Chondrocyte (in vitro differentiated cells): ENCODE measurements around the gene SVIL. TPM values are rescaled to one million over a fixed set of nuclear protein-coding genes. Genes with fewer than 3 reads are reported as not detected.
"Not testable (repeated sequence)": the region's sequence is repeated elsewhere in the genome, so short reads cannot be mapped to it uniquely, and the experiment has no call there.

Experiments used
- DNase-seq: peaks from one replicate; pipeline ENCODE4 v3.0.0; 2021; ENCODE audit warnings: mixed read lengths, low spot score
- H3K27ac Mint-ChIP-seq: one replicate; pipeline ENCODE4 v1.8.0; 2021; ENCODE audit warnings: mild to moderate bottlenecking, moderate library complexity, mixed read lengths; ENCODE audit not compliant: unreplicated experiment
- H3K27me3 Mint-ChIP-seq: 2 replicates; pipeline ENCODE4 v1.8.0; 2021; ENCODE audit warnings: low read depth, mixed read lengths
- H3K36me3 Mint-ChIP-seq: 2 replicates; pipeline ENCODE4 v1.8.0; 2021; ENCODE audit warnings: low read depth, mixed read lengths
- H3K4me1 Mint-ChIP-seq: 2 replicates; pipeline ENCODE4 v1.8.0; 2021; ENCODE audit warnings: low read depth, mild to moderate bottlenecking, mixed read lengths
- H3K4me3 Mint-ChIP-seq: one replicate; pipeline ENCODE4 v1.8.0; 2021; ENCODE audit warnings: mild to moderate bottlenecking, moderate library complexity, mixed read lengths; ENCODE audit not compliant: unreplicated experiment
- H3K9me3 Mint-ChIP-seq: 2 replicates; pipeline ENCODE4 v1.8.0; 2021; ENCODE audit warnings: low read depth, mixed read lengths
- CTCF ChIP-seq: fragments of 200-600 bp; sonication (generic); IDR thresholded peaks from 2 replicates; pipeline ENCODE4 v1.5.0; 2021; ENCODE audit warnings: antibody characterized with exemption, mild to moderate bottlenecking, moderate library complexity
- total RNA-seq: library from RNA; stranded (reverse); gene quantifications from 3 replicates; pipeline ENCODE4 v1.2.1, GENCODE V29; 2021

The SVIL gene
- total RNA-seq, 1 donor from 2014 or later = 112 TPM

- Mint-ChIP-seq H3K36me3 (peaks cover 11% of the 10 kb centered on the region), H3K27me3 (no peaks in the 10 kb centered on the region), H3K4me1 (peaks cover 24% of the 10 kb centered on the region), H3K4me3 (no peak overlapping the region), H3K27ac (no peak overlapping the region), H3K9me3 (no peaks in the 10 kb centered on the region)
- no peak for DNase-seq
- TF ChIP-seq CTCF = no peak
Observed at GRCh38 chr10:29608476-29609301, 26.1 kb downstream of the SVIL start.

- DNase-seq = no peak
- H3K4me3 Mint-ChIP-seq = no peak overlapping the region
- no peak overlapping the region for H3K27ac Mint-ChIP-seq
- H3K36me3 Mint-ChIP-seq = peaks cover 11% of the 10 kb centered on the region
- H3K9me3 Mint-ChIP-seq = no peaks in the 10 kb centered on the region
- peaks cover 30% of the 10 kb centered on the region for H3K4me1 Mint-ChIP-seq
- H3K27me3 Mint-ChIP-seq = no peaks in the 10 kb centered on the region
- no peak for TF ChIP-seq CTCF
Observed at GRCh38 chr10:29608062-29608461, 26.7 kb downstream of the SVIL start.

DNA sequence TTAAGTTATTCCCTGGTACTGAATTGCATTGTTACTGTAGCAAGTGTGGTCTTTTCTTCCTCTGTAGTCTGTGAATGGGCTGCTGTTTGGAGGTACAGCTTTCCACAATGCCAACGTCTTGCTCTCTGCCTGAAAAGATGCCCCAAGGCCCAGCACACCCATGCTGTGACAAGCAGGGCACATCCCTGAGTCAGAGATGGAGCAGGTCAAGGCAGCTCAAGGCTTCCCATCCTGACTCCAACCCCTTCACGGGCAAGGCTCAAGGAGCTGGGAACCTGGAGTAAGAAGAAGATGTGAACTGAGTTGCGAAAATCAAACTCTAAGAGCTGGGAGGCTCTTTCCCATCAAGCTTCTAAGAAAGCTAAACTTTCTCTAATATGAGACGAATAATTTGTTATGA lies 27.2 kb downstream of the SVIL start:
- no peak for TF ChIP-seq CTCF
- no peaks in the 10 kb centered on the region for H3K9me3 Mint-ChIP-seq
- DNase-seq = no peak
- H3K27ac Mint-ChIP-seq = no peak overlapping the region
- H3K27me3 Mint-ChIP-seq = no peaks in the 10 kb centered on the region
- peaks cover 11% of the 10 kb centered on the region for H3K36me3 Mint-ChIP-seq
- no peak overlapping the region for H3K4me3 Mint-ChIP-seq
- peaks cover 33% of the 10 kb centered on the region for H3K4me1 Mint-ChIP-seq

- not testable (repeated sequence) for H3K36me3 Mint-ChIP-seq, H3K4me3 Mint-ChIP-seq, DNase-seq, H3K9me3 Mint-ChIP-seq, H3K27ac Mint-ChIP-seq, H3K27me3 Mint-ChIP-seq
- peaks cover 25% of the 10 kb centered on the region for H3K4me1 Mint-ChIP-seq
Observed at GRCh38 chr10:29606693-29607092, 28.1 kb downstream of the SVIL start.

DNA sequence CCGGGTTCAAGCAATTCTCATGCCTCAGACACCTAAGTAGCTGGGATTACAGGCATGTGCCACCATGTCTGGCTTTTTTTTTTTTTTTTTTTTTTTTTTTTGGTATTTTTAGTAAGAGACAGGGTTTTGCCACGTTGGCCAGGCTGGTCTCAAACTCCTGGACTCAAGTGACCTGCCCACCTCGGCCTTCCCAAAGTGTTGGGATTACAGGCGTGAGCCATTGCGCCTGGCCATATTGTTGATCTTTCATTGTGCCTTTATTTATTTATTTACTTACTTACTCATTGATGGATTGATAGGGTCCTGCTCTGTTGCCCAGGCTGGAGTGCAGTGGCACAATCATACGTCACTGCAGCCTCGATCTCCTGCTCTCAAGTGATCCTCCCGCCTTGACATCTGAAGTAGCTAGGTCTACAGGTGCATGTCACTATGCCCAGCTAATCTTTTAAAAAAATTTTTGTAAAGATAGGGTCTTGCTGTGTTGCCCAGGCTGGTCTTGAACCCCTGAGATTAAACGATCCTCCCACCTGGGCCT lies 30.4 kb downstream of the SVIL start:
- Mint-ChIP-seq H3K27me3 (no peaks in the 10 kb centered on the region), H3K27ac (no peak overlapping the region), H3K9me3 (no peaks in the 10 kb centered on the region), H3K4me3 (no peak overlapping the region), H3K36me3 (no peaks in the 10 kb centered on the region), H3K4me1 (peaks cover 36% of the 10 kb centered on the region)
- no peak for TF ChIP-seq CTCF
- no peak for DNase-seq
